Colonic mucosa (tissue), 4 donors: Measurements from ENCODE around the gene SRPK1. TPM values are rescaled to one million over a fixed set of nuclear protein-coding genes. Genes with fewer than 3 reads are reported as not detected.
"Not testable (repeated sequence)": the region's sequence is repeated elsewhere in the genome, so short reads cannot be mapped to it uniquely, and the experiment has no call there.

Source experiments
- DNase-seq: peaks from one replicate; pipeline ENCODE4 v3.0.0-alpha.2; 2020
- H3K27ac ChIP-seq: fragments of 200-600 bp; one replicate; pipeline ENCODE4 v1.8.0; 2021
- H3K27me3 ChIP-seq: fragments of 200-600 bp; one replicate; pipeline ENCODE4 v1.8.0; 2021
- H3K36me3 ChIP-seq: fragments of 200-600 bp; one replicate; pipeline ENCODE4 v1.8.0; 2021
- H3K4me1 ChIP-seq: fragments of 200-600 bp; one replicate; pipeline ENCODE4 v1.8.0; 2021; ENCODE audit warnings: mild to moderate bottlenecking
- H3K4me3 ChIP-seq: fragments of 200-600 bp; one replicate; pipeline ENCODE4 v1.8.0; 2021
- H3K9ac ChIP-seq, 2 donors: one replicate each; pipeline ENCODE4 v1.7.0; 2013; ENCODE audit warnings: control low read depth in 2 of 2, low read depth in 2 of 2, low read length in 2 of 2
- H3K9me3 ChIP-seq: fragments of 200-600 bp; one replicate; pipeline ENCODE4 v1.8.0; 2021
- intact Hi-C: fragments of 100-400 bp; cut with DNase I; formaldehyde crosslinking; loops from one replicate; pipeline ENCODE4 v1.14.1; 2022
- total RNA-seq, 2 donors: library from RNA; stranded (reverse); fragmentation: NEBNext Ultra II Directional in 1 of 2; extraction: Animal tissue kit (Norgen Biotek cat#: 25700) in 1 of 2; gene quantifications; one replicate each; pipeline ENCODE4 v1.2.1, GENCODE V29; 2021
- TF ChIP-seq, protein P1 (sequence below): fragments of 200-600 bp; IDR thresholded peaks from one replicate; pipeline ENCODE4 v1.8.0; 2022; ENCODE audit warnings: antibody characterized with exemption, mild to moderate bottlenecking
- donor health status: healthy.
- donor health status: DM: no; HTN: no; CAD: no.
- donor health status: DM: no; HTN: no; CAD: no.

Gene SRPK1
- total RNA-seq, 2 donors from 2014 or later, result 89.4 to 111 TPM

DNA sequence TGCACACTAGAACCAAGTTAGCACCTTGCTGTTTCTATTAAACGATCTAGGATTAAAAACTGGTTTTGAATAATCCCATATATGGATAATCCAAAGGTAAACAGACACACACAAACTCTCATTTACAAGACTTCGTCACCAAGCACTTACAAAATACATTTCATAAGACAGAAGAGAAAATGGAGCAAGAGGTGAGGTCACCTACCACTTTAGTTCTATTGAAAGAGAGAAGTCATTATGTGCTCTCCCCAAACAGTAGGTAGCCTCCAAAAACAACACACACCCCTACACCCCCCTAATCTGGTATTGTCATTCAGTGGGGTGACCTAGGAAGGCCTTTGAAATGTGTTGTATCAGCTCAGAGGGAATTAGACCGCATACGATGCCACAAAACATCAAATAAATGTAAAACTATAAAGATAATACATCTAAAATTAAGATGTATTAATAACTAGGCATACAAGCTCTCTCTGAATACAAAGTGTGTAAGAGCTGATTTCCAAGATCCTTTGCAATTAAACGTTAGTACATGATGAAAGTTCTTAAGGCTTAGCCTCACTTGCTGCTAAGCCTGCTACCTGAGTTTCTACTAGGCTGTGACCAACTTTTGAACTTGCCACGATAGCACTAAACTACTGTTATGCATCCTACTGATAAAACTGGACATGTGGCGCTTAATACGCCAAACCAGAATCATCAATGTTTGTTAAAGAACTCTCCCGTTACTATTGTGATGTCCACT is 1.6 kb downstream of the SRPK1 start:
- TF ChIP-seq, protein P1, sequence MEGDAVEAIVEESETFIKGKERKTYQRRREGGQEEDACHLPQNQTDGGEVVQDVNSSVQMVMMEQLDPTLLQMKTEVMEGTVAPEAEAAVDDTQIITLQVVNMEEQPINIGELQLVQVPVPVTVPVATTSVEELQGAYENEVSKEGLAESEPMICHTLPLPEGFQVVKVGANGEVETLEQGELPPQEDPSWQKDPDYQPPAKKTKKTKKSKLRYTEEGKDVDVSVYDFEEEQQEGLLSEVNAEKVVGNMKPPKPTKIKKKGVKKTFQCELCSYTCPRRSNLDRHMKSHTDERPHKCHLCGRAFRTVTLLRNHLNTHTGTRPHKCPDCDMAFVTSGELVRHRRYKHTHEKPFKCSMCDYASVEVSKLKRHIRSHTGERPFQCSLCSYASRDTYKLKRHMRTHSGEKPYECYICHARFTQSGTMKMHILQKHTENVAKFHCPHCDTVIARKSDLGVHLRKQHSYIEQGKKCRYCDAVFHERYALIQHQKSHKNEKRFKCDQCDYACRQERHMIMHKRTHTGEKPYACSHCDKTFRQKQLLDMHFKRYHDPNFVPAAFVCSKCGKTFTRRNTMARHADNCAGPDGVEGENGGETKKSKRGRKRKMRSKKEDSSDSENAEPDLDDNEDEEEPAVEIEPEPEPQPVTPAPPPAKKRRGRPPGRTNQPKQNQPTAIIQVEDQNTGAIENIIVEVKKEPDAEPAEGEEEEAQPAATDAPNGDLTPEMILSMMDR, result no peak
- no peaks in the 10 kb centered on the region for H3K36me3 ChIP-seq
- no peaks in the 10 kb centered on the region for H3K27me3 ChIP-seq
- intact Hi-C loops, result no loop called here
- H3K9ac ChIP-seq, result peak overlapping the region; percentile 90 to 99
- H3K9me3 ChIP-seq, result no peaks in the 10 kb centered on the region
- peak overlapping the region; percentile 81 for H3K4me3 ChIP-seq
- no peak for DNase-seq
- no peaks in the 10 kb centered on the region for H3K4me1 ChIP-seq
- H3K27ac ChIP-seq, result peak overlapping the region; percentile 81

- H3K9me3 ChIP-seq, H3K36me3 ChIP-seq, H3K27ac ChIP-seq, intact Hi-C loops, H3K9ac ChIP-seq, H3K4me1 ChIP-seq, DNase-seq, H3K4me3 ChIP-seq, H3K27me3 ChIP-seq: not testable (repeated sequence)
These were observed 4.0 kb downstream of the SRPK1 start for GRCh38 chr6:35916893-35917292.

GRCh38 chr6:35916056-35916455 is 4.8 kb downstream of the SRPK1 start:
- intact Hi-C loops, result no loop called here
- Histone ChIP-seq H3K4me1 (no peaks in the 10 kb centered on the region), H3K9me3 (no peaks in the 10 kb centered on the region), H3K4me3 (no peak overlapping the region), H3K27ac (no peak overlapping the region), H3K27me3 (no peaks in the 10 kb centered on the region), H3K9ac (no peak overlapping the region), H3K36me3 (no peaks in the 10 kb centered on the region)
- TF ChIP-seq, protein P1, result no peak
- no peak for DNase-seq

- Histone ChIP-seq H3K27me3 (no peaks in the 10 kb centered on the region), H3K4me3 (no peak overlapping the region), H3K27ac (no peak overlapping the region), H3K36me3 (no peaks in the 10 kb centered on the region), H3K4me1 (no peaks in the 10 kb centered on the region), H3K9ac (no peak overlapping the region), H3K9me3 (no peaks in the 10 kb centered on the region)
- intact Hi-C loops, result no loop called here
- DNase-seq, result no peak
- TF ChIP-seq, protein P1, result no peak
These were observed 6.4 kb downstream of the SRPK1 start for GRCh38 chr6:35914536-35914935.

DNA sequence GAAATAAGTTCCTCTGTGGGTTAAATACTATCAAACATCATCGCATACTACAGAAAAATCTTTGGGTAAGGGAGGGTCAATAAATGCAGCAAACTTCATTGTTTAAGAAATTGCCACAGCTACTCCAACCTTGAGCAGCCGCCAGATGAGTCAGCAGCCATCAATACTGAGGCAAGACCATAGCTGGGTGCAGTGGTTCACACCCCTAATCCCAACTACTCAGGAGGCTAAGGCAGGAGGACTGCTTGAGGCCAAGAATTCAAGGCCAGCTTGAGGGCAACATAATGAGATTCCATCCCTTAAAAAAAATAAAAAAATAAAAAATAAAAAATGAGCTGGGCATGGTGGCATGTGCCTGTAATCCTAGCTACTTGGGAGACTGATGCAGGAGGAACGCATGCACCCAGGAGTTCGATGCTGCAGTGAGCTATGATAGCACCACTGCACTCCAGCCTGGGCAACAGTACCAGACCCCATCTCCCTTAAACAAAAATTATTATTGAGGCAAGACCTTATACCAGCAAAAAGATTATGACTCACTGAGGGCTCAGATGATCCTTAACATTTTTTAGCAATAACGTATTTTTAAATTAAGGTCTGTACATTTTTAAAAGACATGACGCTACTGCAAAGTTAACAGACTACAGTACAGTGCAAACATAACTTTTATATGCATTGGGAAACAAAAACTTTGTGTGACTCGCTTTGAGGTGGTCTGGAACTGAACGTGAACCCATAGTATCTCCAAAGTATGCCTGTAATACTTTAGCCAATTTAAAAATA is 8.8 kb downstream of the SRPK1 start:
- Histone ChIP-seq H3K4me1 (no peaks in the 10 kb centered on the region), H3K36me3 (peaks cover 12% of the 10 kb centered on the region), H3K9me3 (no peaks in the 10 kb centered on the region), H3K27me3 (no peaks in the 10 kb centered on the region), H3K27ac (no peak overlapping the region), H3K4me3 (no peak overlapping the region), H3K9ac (no peak overlapping the region)
- TF ChIP-seq, protein P1, result no peak
- DNase-seq, result no peak
- intact Hi-C loops, result no loop called here

DNA sequence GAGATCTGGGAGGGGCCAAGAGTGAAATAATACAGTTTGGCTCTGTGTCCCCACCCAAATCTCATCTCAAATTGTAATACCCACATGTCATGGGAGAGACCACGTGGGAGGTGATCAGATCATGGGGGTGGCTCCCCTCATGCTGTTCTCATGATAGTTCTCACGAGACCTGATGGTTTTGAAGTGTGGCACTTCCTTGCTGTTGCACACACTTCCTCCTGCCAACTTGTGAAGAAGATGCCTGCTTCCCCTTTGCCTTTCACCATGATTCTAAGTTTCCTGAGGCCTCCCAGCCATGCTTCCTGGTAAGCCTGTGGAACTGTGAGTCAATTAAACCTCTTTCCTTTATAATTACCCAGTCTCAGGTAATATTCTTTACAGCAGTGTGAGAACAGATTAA is 11.3 kb downstream of the SRPK1 start:
- H3K27me3 ChIP-seq, intact Hi-C loops, H3K9me3 ChIP-seq, H3K27ac ChIP-seq, H3K4me3 ChIP-seq, H3K4me1 ChIP-seq, DNase-seq, H3K9ac ChIP-seq: not testable (repeated sequence)
- H3K36me3 ChIP-seq, result peaks cover 12% of the 10 kb centered on the region

DNA sequence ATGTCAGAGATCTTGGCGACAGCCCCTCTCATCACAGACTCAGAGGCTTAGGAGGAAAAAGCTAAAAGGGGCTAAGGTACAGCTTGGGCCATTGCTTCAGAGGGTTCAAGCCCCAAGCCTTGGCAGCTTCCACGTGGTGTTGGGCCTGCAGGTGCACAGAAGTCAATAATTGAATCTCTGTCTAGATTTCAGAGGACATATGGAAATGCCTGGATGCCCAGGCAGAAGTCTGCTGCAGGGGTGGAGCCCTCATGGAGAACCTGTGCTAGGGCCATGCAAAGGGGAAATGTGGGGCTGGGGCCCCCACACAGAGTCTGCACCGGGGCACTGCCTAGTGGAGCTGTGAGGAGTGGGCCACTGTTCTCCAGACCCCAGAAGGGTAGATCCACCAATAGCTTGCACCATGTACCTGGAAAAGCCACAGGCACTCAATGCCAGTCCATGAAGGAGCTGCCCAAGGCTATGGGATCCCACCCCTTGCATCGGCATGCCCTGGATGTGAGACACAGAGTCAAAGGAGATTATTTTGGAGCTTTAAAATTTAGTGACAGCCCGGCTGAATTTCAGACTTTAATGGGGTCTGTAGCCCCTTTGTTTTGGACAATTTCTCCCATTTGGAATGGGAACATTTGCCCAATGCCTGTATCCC is 12.0 kb downstream of the SRPK1 start:
- H3K27ac ChIP-seq, H3K4me3 ChIP-seq, DNase-seq, H3K4me1 ChIP-seq, intact Hi-C loops, H3K9me3 ChIP-seq, H3K27me3 ChIP-seq, H3K9ac ChIP-seq: not testable (repeated sequence)
- H3K36me3 ChIP-seq, result peaks cover 12% of the 10 kb centered on the region
